Suppressor macrophage treated with lipopolysaccharide for 4 hours (primary cell): ENCODE results near the gene DLG2.
"Not testable (repeated sequence)": the region's sequence is repeated elsewhere in the genome, so short reads cannot be mapped to it uniquely, and the experiment has no call there.

Experiments used
- DNase-seq: peaks from one replicate; pipeline ENCODE4 v3.0.0-alpha.2; 2020

Gene DLG2

DNA sequence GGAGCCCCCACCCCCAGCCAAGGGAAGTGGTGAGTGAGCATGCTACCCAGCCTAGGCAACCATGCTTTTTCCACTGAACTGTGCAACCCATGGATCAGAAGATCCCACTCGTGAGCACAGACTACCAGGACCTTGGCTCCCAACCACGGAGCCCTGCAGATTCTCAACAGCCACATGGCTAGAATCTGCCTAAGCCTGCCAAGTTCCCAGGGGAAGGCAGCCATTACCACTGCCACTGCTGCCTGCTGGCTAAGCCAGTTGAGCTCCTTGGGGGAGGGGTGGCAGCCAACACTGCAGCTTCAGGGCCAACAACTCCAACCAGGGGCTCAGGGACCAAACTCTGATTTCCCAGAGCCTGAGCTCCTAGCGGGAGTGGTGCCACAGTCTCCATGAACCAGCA lies 195.8 kb downstream of the DLG2 start:
- no peak for DNase-seq

DNA sequence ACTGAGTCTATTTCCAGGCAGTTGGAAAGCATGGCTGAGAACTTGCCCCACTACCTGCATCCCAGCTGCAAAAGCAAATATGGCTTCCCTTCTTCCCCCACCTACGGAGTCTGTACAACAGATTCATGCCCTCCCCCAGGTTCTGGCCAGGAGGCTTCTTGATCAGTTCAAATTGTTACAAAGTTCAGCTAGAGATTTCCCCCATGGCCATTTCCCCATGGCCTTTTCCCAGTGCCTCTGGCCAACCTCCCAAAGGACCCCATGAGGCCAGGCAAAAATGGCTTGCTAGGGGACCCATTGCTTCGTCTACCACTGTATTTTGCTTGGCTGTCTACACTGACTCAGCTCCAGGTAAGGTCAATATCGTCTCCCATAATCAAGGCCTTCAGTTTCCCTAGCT lies 203.3 kb downstream of the DLG2 start:
- no peak for DNase-seq

DNA sequence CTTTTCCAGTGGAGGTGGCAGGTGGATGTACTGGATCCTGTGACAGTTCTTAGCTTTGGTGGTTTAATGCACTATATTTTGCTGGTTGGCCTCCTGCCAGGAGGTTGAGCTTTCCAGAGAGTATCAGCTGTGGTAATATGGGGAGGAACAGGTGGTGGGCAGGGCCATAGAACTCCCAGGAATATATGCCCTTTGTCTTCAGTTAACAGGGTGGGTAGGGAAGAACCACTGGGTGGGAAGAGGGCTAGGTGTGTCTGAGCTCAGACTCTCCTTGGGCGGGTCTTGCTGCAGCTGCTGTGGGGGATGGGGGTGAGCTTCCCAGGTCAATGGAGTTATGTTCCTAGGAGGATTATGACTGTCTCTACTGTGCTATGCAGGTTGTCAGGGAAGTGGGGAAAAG lies 203.8 kb downstream of the DLG2 start:
- DNase-seq: no peak

DNA sequence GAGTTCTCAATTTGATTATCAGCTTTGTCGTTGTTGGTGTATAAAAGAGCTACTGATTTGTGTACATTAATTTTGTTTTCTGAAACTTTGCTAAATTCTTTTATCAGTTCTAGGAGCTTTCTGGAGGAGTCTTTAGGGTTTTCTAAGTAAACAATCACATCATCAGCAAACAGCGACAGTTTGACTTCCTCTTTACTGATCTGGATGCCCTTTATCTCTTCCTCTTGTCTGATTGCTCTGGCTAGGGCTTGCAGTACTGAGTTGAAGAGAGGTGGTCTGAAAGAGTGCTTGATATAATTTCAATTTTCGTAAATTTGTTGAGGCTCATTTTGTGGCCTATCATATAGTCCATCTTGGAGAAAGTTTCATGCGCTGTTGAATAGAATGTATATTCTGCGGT lies 213.0 kb downstream of the DLG2 start:
- DNase-seq: no peak

DNA sequence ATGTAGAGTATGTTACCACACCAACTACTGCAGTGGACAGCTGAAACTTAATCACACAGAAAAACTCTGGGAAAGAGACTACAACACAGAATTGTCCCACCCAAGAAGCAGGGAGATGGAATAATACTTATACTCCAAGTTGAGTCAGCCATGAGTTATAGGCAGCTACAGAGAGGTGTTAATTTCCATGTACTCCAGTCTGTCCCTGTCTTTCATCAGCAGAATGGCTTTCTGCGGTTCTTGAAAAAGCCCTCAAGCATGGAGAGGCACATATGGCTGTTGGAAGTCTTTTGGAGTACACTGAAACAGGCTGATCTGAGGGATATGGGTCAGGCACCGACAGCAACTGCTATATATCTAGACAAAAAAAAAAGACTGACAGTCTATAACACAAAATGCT lies 219.5 kb downstream of the DLG2 start:
- DNase-seq: no peak

DNA sequence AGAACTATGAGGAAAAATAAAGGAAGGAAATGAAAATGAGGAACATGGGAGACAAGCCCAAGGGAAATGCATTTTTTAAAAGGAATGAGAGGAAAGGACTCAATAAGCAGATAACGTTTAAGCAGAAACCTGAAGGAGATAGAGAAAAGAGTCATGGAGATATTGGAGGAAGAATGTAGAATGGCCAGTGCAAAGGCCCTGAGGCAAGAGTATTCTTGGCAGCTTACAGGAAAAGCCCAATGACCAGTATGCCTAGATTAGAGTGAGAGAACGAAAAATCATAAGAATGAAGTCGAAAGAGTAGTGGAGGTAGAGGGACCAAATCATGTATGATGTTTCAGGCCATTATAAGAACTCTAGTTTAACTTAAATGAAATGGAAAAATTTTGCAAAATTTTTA lies 220.3 kb downstream of the DLG2 start:
- no peak for DNase-seq

DNA sequence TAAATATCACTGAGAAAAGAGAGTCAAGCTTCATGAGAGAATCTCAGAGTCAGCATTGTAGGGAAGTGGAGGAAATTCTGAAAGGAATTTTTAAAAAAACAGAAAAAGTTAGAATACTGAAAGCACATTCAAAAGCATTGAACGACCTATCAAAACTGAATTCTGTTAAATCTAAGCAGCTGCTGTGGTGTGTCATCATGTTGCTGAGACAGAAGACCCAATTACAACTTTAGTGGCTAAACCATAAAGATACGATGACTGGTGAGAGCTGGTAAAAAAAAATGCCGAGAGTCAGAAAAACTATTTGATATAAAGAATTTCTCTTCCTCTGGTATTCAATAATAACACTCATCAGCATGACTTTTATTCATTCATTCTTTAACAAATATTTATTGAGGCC lies 220.8 kb downstream of the DLG2 start:
- DNase-seq: no peak

DNA sequence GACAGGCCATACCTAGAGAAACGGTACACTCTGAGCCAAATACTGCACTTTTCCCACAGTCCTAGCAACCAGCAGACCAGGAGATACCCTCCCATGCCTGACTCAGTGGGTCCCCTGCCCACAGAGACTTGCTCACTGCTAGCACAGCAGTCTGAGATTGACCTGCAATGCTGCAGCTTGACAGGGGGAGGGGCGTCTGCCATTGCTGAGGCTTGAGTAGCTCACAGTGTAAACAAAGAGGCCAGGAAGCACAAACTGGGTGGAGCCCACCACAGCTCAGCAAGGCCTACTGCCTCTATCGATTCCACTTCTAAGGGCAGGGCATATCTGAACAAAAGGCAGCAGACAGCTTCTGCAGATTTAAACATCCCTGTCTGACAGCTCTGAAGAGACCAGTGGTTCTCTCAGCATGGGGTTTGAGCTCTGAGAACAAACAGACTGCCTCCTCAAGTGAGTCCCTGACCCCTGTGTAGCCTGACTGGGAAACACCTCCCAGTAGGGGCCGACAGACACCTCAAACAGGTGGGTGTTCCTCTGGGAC lies 231.6 kb downstream of the DLG2 start:
- DNase-seq: not testable (repeated sequence)

DNA sequence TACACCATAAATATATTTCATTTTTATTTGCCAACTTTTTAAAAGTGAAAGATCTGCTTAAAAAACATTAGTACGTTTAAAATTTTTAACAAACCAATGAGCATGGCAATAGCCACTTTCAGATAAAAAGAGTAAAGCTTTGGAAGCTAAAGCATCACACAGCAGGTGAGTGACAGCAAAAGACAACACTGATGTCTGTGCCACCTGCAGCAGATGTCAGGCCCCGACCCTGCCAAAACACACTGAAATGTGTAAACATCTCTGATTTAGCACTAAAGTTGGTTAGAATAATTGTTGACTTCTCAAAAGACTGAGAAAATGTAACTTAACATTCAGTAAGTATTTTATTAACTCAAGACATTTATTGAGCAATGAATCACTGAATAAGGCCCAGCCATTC lies 232.9 kb downstream of the DLG2 start:
- no peak for DNase-seq

DNA sequence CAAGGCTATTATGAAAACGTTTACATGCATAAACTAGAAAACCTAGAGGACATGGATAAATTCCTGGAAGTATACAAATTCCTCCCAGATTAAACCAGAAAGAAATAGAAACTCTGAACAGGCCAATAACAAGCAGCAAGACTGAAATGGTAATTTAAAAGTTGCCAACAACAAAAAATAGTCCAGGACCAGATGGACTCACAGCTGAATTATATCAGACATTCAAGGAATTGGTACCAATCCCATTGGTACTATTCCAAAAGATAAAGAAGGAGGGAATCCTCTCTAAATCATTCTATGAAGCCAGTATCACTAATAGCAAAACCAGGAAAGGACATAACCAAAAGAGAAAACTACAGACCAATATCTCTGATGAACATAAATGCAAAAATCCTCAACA lies 236.0 kb downstream of the DLG2 start:
- DNase-seq: no peak

DNA sequence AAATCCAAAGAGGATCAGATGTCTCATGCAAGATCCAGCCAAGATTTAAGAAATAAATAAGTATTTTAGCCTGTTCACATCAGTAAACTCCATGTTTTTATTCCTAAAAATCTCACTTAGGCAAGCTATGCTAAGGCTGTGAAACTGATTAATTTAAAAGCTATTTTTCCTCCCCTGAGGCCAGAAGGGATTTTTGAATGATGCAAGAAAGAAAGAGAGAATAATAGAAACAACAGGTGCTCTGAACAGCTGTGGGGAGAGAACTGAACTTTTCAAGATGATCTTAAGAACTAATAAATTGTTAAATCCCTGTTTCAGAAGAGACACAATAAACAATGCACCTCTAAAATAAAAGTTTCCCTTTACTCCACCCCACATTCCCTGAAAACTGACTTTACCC lies 241.6 kb downstream of the DLG2 start:
- DNase-seq: no peak

DNA sequence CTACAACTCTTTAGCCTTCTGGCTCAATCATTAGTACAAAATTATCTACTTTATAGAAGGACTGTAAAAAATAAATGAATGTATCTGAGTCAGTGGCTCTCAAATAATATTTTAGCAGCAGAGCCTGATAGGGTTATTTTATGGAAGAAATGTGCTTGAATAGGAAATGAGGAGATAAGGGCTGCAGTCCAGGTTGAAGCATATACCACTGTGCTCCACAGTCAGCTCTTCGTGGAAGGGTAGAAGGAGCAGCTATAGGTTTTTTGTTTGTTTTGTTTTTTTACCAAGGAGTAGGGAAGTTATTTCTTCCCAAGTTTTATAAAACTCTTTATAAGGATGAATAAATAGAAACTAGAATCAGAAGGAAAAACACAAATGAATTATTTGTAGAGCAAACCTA lies 242.0 kb downstream of the DLG2 start:
- DNase-seq: no peak

DNA sequence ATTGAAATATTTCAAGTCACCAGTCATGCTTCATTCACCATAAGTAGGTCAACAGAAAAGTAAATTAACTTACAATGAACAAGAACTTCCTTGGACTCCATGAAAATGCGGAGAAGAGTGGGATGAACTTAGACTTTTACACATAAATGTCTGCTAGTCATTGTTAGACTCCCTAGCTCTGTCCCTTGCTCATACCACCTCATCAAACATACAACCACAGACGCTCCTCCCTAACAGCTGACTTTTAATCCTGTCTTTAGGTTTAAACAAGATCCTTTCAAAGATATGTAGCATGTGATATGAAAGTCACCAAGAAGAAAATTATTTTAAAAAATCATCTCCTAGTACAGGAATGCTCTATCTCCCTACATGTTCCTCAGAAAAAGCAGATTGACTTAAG lies 248.1 kb downstream of the DLG2 start:
- no peak for DNase-seq

DNA sequence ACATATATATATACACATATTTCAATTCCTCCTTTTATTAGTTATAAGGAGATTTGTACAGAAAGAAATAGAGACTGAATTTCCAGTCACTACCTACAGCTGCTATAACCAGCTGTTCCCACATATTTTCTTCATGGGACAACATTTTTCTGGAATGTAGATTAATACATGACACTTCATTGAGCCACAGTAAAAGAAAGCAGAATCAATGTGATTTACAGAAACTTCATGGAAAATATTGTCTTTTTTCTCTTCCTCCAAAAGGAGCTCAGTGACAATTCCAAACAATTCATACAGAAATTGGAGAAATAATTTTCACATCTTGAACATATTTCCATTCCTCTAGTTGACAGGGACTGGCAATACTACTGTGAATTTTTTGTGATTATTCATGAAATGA lies 249.2 kb downstream of the DLG2 start:
- no peak for DNase-seq

DNA sequence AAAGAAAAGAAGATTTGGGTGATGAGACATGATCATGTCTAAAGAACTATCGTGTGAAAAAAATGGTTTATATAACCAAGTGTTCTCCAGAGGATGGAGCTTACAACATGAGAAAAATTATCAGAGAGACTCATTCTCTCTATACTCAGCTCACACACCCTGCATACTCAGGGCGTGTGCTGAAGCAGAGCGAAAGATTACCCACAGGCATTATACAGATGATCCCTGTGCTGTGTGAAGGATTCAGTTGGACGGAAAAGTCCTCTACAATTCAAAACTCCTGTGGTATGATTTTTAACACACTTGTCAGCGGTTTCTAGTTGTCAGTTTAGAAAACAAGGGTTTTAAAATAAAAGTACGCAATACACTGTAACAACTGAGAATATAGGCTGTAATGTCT lies 267.3 kb downstream of the DLG2 start:
- no peak for DNase-seq

DNA sequence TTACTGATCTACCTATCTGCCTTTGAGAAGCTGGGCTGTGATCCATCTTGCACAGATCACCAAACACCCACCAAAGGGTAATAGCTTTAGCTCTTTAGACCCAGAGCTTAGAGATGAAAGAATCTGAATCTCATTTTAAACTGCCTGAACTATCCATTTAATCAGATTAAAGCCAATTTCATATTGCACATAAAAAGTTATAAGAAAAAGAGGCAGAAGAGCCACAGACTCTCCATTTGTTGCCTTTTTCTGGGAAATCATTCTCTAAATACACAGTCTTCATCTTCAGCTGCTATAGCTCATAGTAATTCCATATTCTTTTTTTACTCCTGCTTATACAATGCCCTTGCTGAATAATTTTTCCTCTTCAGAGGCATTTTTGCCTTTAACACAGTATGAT lies 271.2 kb downstream of the DLG2 start:
- no peak for DNase-seq

DNA sequence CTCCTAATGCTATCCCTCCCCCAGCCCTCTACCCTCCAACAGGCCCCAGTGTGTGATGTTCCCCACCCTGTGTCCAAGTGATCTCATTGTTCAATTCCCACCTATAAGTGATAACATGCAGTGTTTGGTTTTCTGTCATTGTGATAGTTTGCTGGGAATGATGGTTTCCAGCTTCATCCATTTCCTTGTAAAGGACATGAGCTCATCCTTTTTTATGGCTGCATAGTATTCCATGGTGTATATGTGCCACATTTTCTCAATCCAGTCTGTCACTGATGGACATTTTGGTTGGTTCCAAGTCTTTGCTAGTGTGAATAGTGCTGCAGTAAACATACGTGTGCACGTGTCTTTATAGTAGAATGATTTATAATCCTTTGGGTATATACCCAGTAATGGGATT lies 277.6 kb downstream of the DLG2 start:
- not testable (repeated sequence) for DNase-seq

DNA sequence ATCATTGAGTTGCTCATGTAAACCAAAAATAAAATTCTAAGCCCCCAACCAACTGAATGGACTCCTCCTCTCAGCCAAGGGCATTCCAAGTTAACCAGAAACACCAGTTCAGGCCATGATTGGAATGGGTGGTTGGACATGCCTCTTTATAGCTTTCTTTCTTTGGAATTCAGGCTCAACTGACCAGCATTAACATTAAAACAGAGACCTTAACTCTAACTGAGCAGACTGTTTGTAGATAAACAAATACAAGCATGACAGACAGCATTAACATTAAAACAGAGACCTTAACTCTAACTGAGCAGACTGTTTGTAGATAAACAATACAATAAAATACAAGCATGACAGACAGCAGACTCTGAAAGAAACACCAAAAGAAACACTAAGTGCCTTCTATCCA lies 278.2 kb downstream of the DLG2 start:
- DNase-seq: no peak

DNA sequence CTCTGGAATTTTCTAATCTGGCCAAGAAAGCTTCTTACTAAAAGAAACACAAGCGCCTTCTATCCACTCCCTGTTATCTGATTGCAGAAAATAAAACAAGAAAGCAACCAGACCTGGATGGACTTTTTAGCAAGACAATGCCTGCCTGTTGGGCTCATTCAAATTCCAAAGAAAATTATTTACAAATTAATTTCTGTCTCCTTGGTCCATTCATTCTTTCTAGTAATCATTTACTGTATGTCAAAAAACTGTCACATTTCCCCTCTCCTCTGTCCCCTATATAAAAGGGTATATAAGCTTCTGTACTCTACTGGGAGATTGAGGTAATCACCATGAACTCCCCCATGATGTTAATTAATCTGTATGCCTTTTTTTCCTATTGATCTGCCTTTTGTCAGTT lies 279.9 kb downstream of the DLG2 start:
- no peak for DNase-seq

DNA sequence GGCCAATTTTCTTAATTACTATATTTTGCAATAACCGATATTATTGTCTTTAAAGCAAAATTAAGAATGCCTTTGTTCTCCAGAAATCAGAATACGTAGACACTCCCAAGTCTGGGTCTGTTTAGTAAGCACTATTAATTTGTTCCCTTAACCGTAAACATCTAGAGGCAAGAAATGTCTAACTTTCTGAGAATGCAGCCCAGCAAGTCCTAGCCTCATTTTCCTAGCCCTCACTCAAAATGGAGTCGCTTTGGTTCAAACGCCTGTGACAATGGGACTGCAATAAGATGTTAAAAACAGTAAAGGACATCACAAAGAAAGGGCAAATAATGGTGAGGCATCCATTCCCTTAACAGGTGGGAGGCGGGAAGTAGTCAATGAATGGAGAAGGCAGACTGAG lies 280.7 kb downstream of the DLG2 start:
- DNase-seq: no peak

DNA sequence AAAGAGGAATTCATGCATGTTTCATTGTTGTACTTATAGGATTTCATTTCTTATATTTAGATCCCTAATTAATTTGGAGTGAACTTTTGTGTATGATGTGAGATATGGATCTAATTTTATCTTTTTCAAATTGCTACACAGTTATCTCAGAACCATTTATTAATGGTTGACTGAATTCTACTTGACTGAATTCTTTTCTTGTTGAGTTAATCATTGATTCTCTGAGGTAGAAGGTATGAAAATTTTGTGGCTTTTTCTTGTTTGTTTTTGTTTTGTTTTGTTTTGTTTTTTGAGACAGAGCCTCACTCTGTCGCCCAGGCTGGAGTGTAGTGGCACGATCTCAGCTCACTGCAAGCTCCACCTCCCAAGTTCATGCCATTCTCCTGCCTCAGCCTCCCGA lies 286.3 kb downstream of the DLG2 start:
- not testable (repeated sequence) for DNase-seq

DNA sequence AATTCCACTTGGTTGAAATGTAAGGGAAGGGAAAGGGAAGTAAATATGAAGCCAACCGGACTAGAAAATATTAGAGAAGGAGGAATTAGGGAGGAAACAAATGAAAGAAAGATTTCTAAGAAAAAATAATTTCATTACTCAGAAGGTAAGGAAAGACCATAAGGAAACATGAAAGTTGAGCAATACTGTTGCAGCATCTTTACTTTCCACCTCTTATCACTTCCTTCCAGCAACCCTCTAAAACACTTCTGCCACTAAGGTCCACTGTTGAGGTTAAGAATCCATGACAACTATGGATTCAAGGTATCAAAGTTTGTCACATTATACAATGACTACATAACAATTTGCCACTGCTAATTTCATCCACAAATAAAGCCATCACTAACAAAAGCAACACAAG lies 308.6 kb downstream of the DLG2 start:
- DNase-seq: no peak

DNA sequence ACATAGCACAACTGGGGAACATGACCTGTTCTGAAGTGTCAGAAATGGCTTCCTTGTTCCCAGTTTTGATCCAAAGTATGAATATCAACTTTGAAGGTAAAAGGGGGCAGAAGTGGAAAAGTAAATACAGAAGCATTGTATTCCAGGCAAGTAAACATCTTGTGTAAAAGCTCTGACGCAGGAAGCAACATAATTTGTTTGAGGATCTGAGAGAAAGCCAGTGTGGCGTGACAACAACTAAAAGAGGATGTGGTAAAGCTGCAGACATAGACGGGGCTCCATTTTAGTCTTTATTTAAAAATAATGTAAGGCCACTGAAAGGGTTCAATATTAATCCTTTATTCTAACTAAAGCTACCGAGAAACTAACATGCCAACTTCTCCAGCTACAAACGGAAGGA lies 310.2 kb downstream of the DLG2 start:
- peak; percentile 27 for DNase-seq

DNA sequence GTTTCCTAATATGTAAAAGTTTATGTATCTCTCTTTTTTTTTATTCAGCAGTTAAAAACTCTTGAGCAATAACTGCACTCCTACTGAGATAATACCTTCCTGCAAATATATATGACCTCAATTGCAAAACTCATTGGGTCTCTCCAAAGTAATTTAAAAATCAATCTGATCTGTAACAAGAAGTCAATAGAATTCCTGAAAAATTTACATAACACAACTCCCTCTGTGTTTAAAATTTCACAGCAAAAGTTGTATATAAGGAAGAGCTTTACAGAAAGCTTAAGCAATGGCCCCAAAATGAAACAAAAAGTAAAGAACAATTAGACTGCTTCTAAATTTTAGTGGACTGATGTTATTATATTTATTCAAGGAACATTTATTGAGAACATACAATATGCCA lies 313.4 kb downstream of the DLG2 start:
- DNase-seq: no peak

DNA sequence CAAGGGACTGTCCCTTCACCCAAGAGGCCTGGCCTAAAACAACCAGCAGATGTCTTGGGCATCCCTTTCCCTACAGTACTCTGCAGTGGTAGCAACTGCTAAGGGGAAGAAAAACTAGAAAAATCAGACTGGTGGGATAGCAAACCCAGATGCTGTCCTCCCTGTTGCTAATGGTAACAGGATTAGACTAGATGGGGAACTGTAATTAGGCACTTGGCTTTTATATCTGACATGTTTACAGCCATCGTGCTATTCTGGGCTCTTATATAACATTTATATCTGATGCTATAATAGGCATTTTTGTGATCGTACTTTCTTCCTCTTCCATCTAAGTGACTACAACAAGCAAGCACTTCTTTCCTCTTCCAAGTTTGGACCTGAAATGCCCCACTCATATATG lies 316.7 kb downstream of the DLG2 start:
- DNase-seq: no peak

DNA sequence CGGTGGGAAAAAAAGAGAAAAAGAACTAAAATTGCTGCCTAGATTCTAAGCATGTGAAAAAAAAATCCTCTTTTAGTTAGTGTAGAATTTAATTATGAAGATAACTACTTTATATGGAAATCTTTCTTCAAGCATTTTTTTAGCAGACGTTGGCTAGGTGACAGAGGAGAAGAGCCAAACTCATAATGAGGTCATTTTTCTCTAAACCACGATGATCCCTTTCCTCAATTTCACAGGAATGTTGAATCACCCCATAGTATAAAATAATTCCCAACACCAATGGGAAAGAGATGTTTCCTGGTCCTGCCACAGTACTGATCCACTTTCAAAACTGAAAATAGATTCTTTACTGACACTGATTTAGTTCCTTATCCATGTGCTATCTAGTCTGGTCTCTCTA lies 319.8 kb downstream of the DLG2 start:
- DNase-seq: no peak
